WTC11 (cell line): ENCODE data around the gene RIPOR3.

ENCODE experiments used
- CBFB ChIP-seq: sonication (generic); formaldehyde crosslinking; IDR thresholded peaks from 2 replicates; pipeline ENCODE4 v1.8.1; 2022; ENCODE audit warnings: mild to moderate bottlenecking, low read depth, missing genetic modification reagents
- CREB1 ChIP-seq: sonication (generic); formaldehyde crosslinking; IDR thresholded peaks from 2 replicates; pipeline ENCODE4 v1.8.0; 2023; ENCODE audit warnings: mild to moderate bottlenecking, missing genetic modification reagents
- CTCF ChIP-seq: fragments of 200-600 bp; IDR thresholded peaks from 2 replicates; pipeline ENCODE4 v1.8.0; 2022; ENCODE audit warnings: antibody characterized with exemption
- E2F4 ChIP-seq: sonication (generic); formaldehyde crosslinking; IDR thresholded peaks from 2 replicates; pipeline ENCODE4 v1.8.1; 2022; ENCODE audit warnings: low read depth, mild to moderate bottlenecking, moderate library complexity, missing genetic modification reagents, borderline replicate concordance
- GRHL2 ChIP-seq: fragments of 250-450 bp; sonication (Bioruptor Pico); IDR thresholded peaks from 2 replicates; pipeline ENCODE4 v1.8.0; 2022; ENCODE audit warnings: mild to moderate bottlenecking, moderate library complexity; ENCODE audit not compliant: insufficient replicate concordance, severe bottlenecking
- IRF1 ChIP-seq: sonication (generic); formaldehyde crosslinking; IDR thresholded peaks from 2 replicates; pipeline ENCODE4 v1.8.0; 2023; ENCODE audit warnings: missing genetic modification reagents
- KAT7 ChIP-seq: sonication (generic); formaldehyde crosslinking; IDR thresholded peaks from 2 replicates; pipeline ENCODE4 v1.8.1; 2023; ENCODE audit warnings: missing genetic modification reagents, mild to moderate bottlenecking, borderline replicate concordance
- MAX ChIP-seq: sonication (generic); formaldehyde crosslinking; IDR thresholded peaks from 2 replicates; pipeline ENCODE4 v1.8.0; 2022; ENCODE audit warnings: mild to moderate bottlenecking, missing genetic modification reagents
- TP53 ChIP-seq: sonication (generic); formaldehyde crosslinking; IDR thresholded peaks from 2 replicates; pipeline ENCODE4 v1.8.1; 2023; ENCODE audit warnings: mild to moderate bottlenecking, missing genetic modification reagents

- no peak for TF ChIP-seq TP53
- no peak for TF ChIP-seq CREB1 (CRISPR knock-in tag)
- no peak for TF ChIP-seq CTCF
- no peak for TF ChIP-seq IRF1
- TF ChIP-seq GRHL2 (CRISPR knock-in tag): no peak
- no peak for TF ChIP-seq MAX (CRISPR knock-in tag)
- TF ChIP-seq E2F4 (CRISPR knock-in tag): no peak
- no peak for TF ChIP-seq KAT7 (CRISPR knock-in tag)
- TF ChIP-seq CBFB (CRISPR knock-in tag): no peak
Measured at GRCh38 chr20:50582092-50582491, 109.2 kb downstream of the RIPOR3 start.
